Tibial artery (tissue), 4 donors: Measurements from ENCODE around the gene TMEM8B.

ENCODE experiments used
- DNase-seq, 2 donors: peaks; one replicate each; pipeline ENCODE4 v3.0.0-alpha.2; 2019
- H3K27ac ChIP-seq, 2 donors: fragments of 200-600 bp; sonication (generic) in 1 of 2; 1 replicate in 1 of 2; 2 replicates in 1 of 2; pipeline ENCODE4 v1.5.1; 2018 to 2019; ENCODE audit warnings: mild to moderate bottlenecking in 1 of 2
- H3K27me3 ChIP-seq, 2 donors: fragments of 200-600 bp; sonication (generic) in 1 of 2; one replicate each; pipeline versions ENCODE4 v1.5.1 to v1.6.0; 2016 to 2019
- H3K36me3 ChIP-seq, 3 donors: fragments of 200-600 bp; sonication (generic) in 2 of 3; one replicate each; pipeline ENCODE4 v1.5.1; 2016 to 2019; ENCODE audit warnings: mild to moderate bottlenecking in 2 of 3
- H3K4me1 ChIP-seq, 4 donors: fragments of 200-600 bp; sonication (generic) in 2 of 4; 1 replicate in 3 of 4; 2 replicates in 1 of 4; pipeline ENCODE4 v1.5.1; 2016 to 2019
- H3K4me3 ChIP-seq, 2 donors: fragments of 200-600 bp; sonication (generic) in 1 of 2; 1 replicate in 1 of 2; 2 replicates in 1 of 2; pipeline ENCODE4 v1.5.1; 2018 to 2019; ENCODE audit warnings: mild to moderate bottlenecking in 2 of 2
- H3K9me3 ChIP-seq, 3 donors: fragments of 200-600 bp; sonication (generic) in 1 of 3; one replicate each; pipeline ENCODE4 v1.5.1; 2016 to 2019
- CTCF ChIP-seq, 2 experiments: fragments of 200-600 bp in 1 of 2; fragments of 450-650 bp in 1 of 2; IDR thresholded peaks; one replicate each; pipeline ENCODE4 v1.5.1; 2017 to 2019; ENCODE audit warnings: antibody characterized with exemption in 2 of 2, mild to moderate bottlenecking in 1 of 2, moderate library complexity in 1 of 2
- intact Hi-C: fragments of 100-400 bp; cut with DNase I; formaldehyde crosslinking; loops from one replicate; pipeline ENCODE4 v1.15.0; 2023; ENCODE audit warnings: low total_unique reads

The TMEM8B gene

DNA sequence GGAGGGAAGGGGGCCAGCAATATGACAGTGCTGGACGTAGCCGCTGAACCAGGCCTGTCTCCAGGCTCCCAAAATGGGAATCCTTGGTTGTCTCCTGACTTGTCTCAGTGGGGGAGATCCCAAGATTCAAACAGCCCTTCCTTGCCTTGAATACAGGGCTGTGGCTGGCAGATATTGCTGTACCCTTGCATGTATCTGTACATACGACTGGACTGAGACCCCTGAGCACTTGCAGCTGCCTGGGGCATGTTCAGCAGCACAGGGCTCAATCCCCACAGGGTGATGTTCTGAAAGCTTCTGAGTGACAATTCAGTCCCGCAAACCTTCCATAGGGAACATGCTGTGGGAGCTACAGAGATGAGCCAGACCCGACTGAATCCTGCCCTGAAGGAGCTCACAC, 27.9 kb downstream of the TMEM8B start:
- Histone ChIP-seq H3K27ac (no peak overlapping the region), H3K4me1 (no peaks in the 10 kb centered on the region), H3K9me3 (no peaks in the 10 kb centered on the region), H3K4me3 (no peak overlapping the region), H3K36me3 (peaks cover 6 to 34% (median 17%) of the 10 kb centered on the region in 3 donors), H3K27me3 (peaks cover 0 to 1% of the 10 kb centered on the region in 2 donors)
- DNase-seq: no peak
- TF ChIP-seq CTCF (IDR thresholded peaks at IDR 0.05): no peak
- intact Hi-C loops: no loop called here

GRCh38 chr9:35858458-35858857, 29.4 kb downstream of the TMEM8B start:
- intact Hi-C loops: no loop called here
- Histone ChIP-seq H3K9me3 (no peaks in the 10 kb centered on the region), H3K27me3 (peaks cover 0 to 3% of the 10 kb centered on the region in 2 donors), H3K4me3 (no peak overlapping the region), H3K4me1 (no peaks in the 10 kb centered on the region), H3K36me3 (peaks cover 0 to 19% (median 10%) of the 10 kb centered on the region in 3 donors), H3K27ac (no peak overlapping the region)
- TF ChIP-seq CTCF (IDR thresholded peaks at IDR 0.05): no peak
- DNase-seq: no peak

- Histone ChIP-seq H3K4me1 (no peaks in the 10 kb centered on the region), H3K9me3 (no peaks in the 10 kb centered on the region), H3K27ac (no peak overlapping the region), H3K4me3 (no peak overlapping the region), H3K36me3 (peaks cover 0 to 9% (median 3%) of the 10 kb centered on the region in 3 donors), H3K27me3 (peaks cover 0 to 6% of the 10 kb centered on the region in 2 donors)
- no peak for TF ChIP-seq CTCF (IDR thresholded peaks at IDR 0.05)
- intact Hi-C loops: no loop called here
- DNase-seq: no peak
Measured at GRCh38 chr9:35859310-35859989, 30.4 kb downstream of the TMEM8B start.

- Histone ChIP-seq H3K27ac (no peak overlapping the region), H3K4me3 (no peak overlapping the region), H3K36me3 (peaks cover 0 to 8% (median 0%) of the 10 kb centered on the region in 3 donors), H3K27me3 (peaks cover 0 to 8% of the 10 kb centered on the region in 2 donors), H3K9me3 (no peaks in the 10 kb centered on the region), H3K4me1 (no peaks in the 10 kb centered on the region)
- DNase-seq: no peak
- intact Hi-C loops: loop anchor here (10.0 kb wide), 1 partner anchor 225 kb away; no protein-coding TSS in a partner anchor
- no peak for TF ChIP-seq CTCF (IDR thresholded peaks at IDR 0.05)
Measured at GRCh38 chr9:35859990-35860339, 30.9 kb downstream of the TMEM8B start.

- Histone ChIP-seq H3K4me3 (no peak overlapping the region), H3K4me1 (no peaks in the 10 kb centered on the region), H3K27me3 (peaks cover 0 to 8% of the 10 kb centered on the region in 2 donors), H3K36me3 (peaks cover 0 to 8% (median 0%) of the 10 kb centered on the region in 3 donors), H3K9me3 (no peaks in the 10 kb centered on the region), H3K27ac (no peak overlapping the region)
- DNase-seq: no peak
- no peak for TF ChIP-seq CTCF (IDR thresholded peaks at IDR 0.05)
- intact Hi-C loops: loop anchor here (10.0 kb wide), 1 partner anchor 227 kb away; no protein-coding TSS in a partner anchor
Measured at GRCh38 chr9:35861161-35861897, 32.3 kb downstream of the TMEM8B start.
